ENCODE data around the gene ITGB3BP.

ITGB3BP gene

DNA sequence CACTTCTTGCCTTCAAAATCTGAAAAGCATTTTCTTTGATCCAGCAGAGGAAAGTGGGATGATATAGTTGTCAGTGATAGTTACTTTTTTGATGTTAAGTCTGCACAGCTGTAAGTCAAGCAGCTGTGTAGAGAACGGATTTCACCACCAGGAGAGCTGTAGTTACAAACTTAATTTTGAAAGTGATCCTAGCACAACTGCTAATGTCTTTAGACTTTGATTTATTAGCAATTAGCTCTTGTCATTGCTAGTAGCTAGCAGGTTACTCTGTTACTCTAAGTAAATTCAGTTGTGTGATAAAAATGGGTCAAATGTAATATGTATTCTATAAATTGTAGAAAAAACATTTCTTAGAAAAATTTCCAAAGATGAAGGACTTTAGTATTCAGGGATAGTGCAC, 109.6 kb downstream of the ITGB3BP start:
- no peak for DNase-seq (ENCODE audit: extremely low read depth, low read depth)
- no peak overlapping the region for H3K4me3 ChIP-seq (replicated peaks; ENCODE audit: low read depth, low read length)
- TF ChIP-seq, protein P1, sequence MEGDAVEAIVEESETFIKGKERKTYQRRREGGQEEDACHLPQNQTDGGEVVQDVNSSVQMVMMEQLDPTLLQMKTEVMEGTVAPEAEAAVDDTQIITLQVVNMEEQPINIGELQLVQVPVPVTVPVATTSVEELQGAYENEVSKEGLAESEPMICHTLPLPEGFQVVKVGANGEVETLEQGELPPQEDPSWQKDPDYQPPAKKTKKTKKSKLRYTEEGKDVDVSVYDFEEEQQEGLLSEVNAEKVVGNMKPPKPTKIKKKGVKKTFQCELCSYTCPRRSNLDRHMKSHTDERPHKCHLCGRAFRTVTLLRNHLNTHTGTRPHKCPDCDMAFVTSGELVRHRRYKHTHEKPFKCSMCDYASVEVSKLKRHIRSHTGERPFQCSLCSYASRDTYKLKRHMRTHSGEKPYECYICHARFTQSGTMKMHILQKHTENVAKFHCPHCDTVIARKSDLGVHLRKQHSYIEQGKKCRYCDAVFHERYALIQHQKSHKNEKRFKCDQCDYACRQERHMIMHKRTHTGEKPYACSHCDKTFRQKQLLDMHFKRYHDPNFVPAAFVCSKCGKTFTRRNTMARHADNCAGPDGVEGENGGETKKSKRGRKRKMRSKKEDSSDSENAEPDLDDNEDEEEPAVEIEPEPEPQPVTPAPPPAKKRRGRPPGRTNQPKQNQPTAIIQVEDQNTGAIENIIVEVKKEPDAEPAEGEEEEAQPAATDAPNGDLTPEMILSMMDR (IDR thresholded peaks at IDR 0.05; ENCODE audit: low read depth, low read length, missing control alignments) = no peak

DNA sequence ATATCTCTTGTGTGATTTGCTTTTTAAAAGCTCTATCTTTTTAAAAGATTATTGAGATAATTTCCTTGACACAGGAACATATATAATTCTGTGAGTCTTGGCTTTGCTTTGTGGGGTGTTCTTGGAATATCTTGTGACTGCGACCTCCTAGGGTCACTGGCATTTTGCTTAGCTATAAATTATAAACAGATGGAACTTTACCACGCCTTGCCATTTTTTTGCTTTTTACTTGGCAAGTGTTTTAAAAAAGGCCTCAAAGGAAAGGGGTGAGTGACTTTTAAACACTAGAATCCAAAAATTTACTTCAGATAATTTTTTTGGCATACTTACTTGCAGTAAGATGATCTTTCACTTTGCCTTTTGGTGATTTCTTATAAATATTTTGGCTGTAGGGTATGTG, 112.0 kb downstream of the ITGB3BP start:
- H3K4me3 ChIP-seq (replicated peaks; ENCODE audit: low read depth, low read length) = no peak overlapping the region
- TF ChIP-seq, protein P1 (IDR thresholded peaks at IDR 0.05; ENCODE audit: low read depth, low read length, missing control alignments) = no peak
- peak; percentile 11 for DNase-seq (ENCODE audit: extremely low read depth, low read depth)

DNA sequence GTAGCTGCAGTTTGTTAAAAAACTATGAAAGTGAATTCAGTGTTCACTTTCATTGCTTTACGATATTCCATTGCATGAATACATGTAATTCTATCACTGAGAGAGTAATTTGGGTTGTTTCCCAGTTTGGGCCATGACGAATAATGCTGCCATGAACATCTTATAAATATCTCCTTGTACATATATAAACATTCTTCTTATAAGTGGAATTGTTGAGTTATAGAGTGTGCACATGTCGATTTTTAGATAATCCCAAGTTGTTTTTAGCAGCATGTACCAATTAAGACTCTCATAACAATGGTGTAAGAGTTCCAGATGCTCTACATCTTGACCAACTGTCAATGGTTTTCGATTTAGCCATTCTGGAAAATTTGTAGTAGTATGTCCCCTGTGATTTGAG, 114.7 kb downstream of the ITGB3BP start:
- H3K4me3 ChIP-seq (replicated peaks; ENCODE audit: low read depth, low read length) = no peak overlapping the region
- TF ChIP-seq, protein P1 (IDR thresholded peaks at IDR 0.05; ENCODE audit: low read depth, low read length, missing control alignments) = no peak
- DNase-seq (ENCODE audit: extremely low read depth, low read depth) = peak; percentile 9

DNA sequence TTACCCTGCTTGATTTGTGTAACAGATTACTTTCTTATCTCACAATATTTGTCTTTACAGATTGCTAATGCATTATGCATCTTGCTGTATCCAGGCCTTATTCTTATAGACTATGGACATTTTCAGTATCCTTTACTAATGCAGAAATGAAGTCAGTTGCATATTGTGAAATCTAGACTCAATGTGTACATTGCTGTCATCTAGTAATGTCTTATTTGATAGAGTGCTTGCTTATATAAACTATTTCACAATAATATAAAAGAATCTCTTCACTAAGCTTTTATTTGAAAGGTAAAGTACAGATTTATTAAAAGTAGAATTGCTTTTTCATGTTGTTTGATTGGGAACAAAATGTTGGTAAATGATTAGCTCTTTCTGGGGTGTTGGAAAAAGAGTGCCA, 116.0 kb downstream of the ITGB3BP start:
- no peak for DNase-seq (ENCODE audit: extremely low read depth, low read depth)
- TF ChIP-seq, protein P1 (IDR thresholded peaks at IDR 0.05; ENCODE audit: low read depth, low read length, missing control alignments) = no peak

DNA sequence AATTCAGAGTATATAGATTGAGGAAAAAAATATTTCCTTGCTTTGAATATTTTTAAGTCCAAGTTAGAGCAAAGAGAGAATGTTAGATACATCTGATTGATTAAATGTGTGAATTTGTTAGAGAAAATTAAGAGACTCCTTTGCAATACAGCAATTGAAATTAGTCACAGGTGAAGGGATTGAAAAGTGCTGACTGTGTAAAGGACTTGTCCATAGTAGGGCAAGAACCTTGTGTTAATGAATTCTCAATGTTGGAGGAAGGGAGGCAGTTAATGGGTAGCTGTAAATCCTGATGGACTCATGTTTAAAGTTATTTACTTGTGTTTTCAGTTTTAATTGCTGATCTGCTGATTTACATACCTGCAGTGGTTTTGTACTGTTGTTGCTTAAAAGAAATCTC, 117.0 kb downstream of the ITGB3BP start:
- TF ChIP-seq, protein P1 (IDR thresholded peaks at IDR 0.05; ENCODE audit: low read depth, low read length, missing control alignments) = no peak
- DNase-seq (ENCODE audit: extremely low read depth, low read depth) = no peak
- no peak overlapping the region for H3K4me3 ChIP-seq (replicated peaks; ENCODE audit: low read depth, low read length)

More for the DNA sequence above, 116.0 kb downstream of the ITGB3BP start:
- H3K4me3 ChIP-seq (replicated peaks; ENCODE audit: low read depth, low read length) = no peak overlapping the region

DNA sequence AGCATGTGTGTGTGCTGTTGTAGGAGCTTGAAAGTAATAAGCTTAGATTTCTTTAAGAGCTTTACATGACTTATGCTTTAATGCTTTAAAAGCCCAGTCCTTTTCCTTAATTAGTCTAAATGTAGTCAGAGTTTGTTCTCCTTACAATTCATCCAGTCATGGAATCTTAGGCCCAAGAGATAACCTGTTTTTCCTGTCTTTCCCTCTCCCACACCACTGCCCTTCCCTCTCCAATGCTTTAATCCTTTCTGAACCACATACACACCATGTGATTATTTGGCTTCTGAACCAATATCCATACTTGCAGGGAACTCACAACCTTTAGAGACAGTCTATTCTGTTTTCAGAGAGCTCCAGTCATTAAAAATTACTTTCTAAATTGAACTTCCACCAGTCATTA, 118.0 kb downstream of the ITGB3BP start:
- no peak for DNase-seq (ENCODE audit: extremely low read depth, low read depth)
- TF ChIP-seq, protein P1 (IDR thresholded peaks at IDR 0.05; ENCODE audit: low read depth, low read length, missing control alignments) = no peak
- H3K4me3 ChIP-seq (replicated peaks; ENCODE audit: low read depth, low read length) = no peak overlapping the region

DNA sequence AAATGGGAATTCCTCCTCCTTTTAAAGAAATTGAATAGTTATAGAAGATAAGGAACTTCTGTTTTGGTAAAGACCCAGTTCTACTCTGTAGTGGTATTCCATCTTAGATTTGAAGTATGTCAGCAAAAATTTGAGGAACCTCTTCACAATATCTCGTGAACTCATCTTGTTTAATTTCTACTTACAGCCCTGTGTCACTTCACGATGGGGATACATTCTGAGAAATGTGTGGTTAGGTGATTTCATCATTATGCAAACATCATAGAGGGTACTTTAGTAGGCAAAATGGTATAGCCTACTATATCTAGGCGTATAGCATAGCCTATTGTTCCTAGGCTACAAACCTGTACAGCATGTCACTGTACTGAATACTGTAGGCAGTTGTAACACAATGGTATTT, 119.6 kb downstream of the ITGB3BP start:
- no peak for DNase-seq (ENCODE audit: extremely low read depth, low read depth)
- no peak overlapping the region for H3K4me3 ChIP-seq (replicated peaks; ENCODE audit: low read depth, low read length)
- TF ChIP-seq, protein P1 (IDR thresholded peaks at IDR 0.05; ENCODE audit: low read depth, low read length, missing control alignments) = no peak

Data from HFF-Myc (cell line).